HepG2 (cell line): ENCODE data around the gene EOLA1. TPM values are rescaled to one million over a fixed set of nuclear protein-coding genes. Genes with fewer than 3 reads are reported as not detected.

Experiments used
- ATAC-seq: fragments of 200-7000 bp; cut with Tn5 transposase; 3 replicates; pipeline ENCODE4 v1.9.1; 2020; ENCODE audit warnings: mild to moderate bottlenecking, moderate library complexity
- BruUV-seq: library from RNA; stranded (reverse); fragments of 400-500 nt; replicated peaks from 2 replicates; lab custom pipeline; 2021; lab: Mats Ljungman, UMichigan
- CTCF ChIA-PET: fragments of 300-600 bp; formaldehyde crosslinking; extraction: SDS; loops from one replicate; lab custom pipeline; 2021; ENCODE audit warnings: low total read pairs, inconsistent platforms, low intra/inter-chr PET ratio; lab: Yijun Ruan, JAX
- POLR2A ChIA-PET: fragments of 350-600 bp; sonication (Branson Sonifier 250); formaldehyde crosslinking; loops from one replicate; lab custom pipeline; 2020; ENCODE audit warnings: antibody characterized with exemption, inconsistent platforms; lab: Yijun Ruan, JAX
- DNase-seq: peaks from one replicate; pipeline ENCODE4 v3.0.0-alpha.2; 2015; ENCODE audit warnings: low spot score
- FAIRE-seq: peaks from 3 replicates; lab custom pipeline; 2011; peaks lifted over from hg19 to GRCh38; lab: Jason Lieb, UNC
- H2AFZ ChIP-seq: one replicate; pipeline ENCODE4 v1.6.1; 2011; ENCODE audit warnings: low read length, inconsistent platforms
- H3K27ac ChIP-seq: fragments of 300-600 bp; 3 replicates; pipeline ENCODE4 v1.8.0; 2011; ENCODE audit warnings: mixed run types, mild to moderate bottlenecking, mixed read lengths, low read length, inconsistent platforms; ENCODE audit not compliant: insufficient read depth; ENCODE audit errors: extremely low read length
- H3K27me3 ChIP-seq, 2 experiments: fragments of 200-600 bp in 1 of 2; 2 replicates in 1 of 2; 3 replicates in 1 of 2; pipeline versions ENCODE4 v1.6.0 to v1.8.0; 2011; ENCODE audit warnings: low read length in 2 of 2, mild to moderate bottlenecking in 2 of 2, moderate library complexity in 2 of 2, inconsistent platforms in 1 of 2; ENCODE audit not compliant: insufficient read depth in 2 of 2, control insufficient read depth in 1 of 2
- H3K36me3 ChIP-seq, 2 experiments: fragments of 200-600 bp in 1 of 2; replicated peaks in 1 of 2; 2 replicates in 1 of 2; 3 replicates in 1 of 2; pipeline versions ENCODE4 v1.5.1 to v1.8.0; 2011; ENCODE audit warnings: low read length in 2 of 2, inconsistent platforms in 1 of 2; ENCODE audit not compliant: insufficient read depth in 2 of 2, control insufficient read depth in 1 of 2
- H3K4me1 ChIP-seq: 2 replicates; pipeline ENCODE4 v1.5.1; 2012; ENCODE audit warnings: low read length, inconsistent platforms; ENCODE audit not compliant: insufficient read depth
- H3K4me2 ChIP-seq: 2 replicates; pipeline ENCODE4 v1.6.0; 2011; ENCODE audit warnings: low read depth, low read length, inconsistent platforms
- H3K4me3 ChIP-seq, 3 experiments: fragments of 200-600 bp in 1 of 3; sonication (generic), shearing (Covaris generic) in 1 of 3; replicated peaks in 1 of 3; 2 replicates each; pipeline ENCODE4 v1.5.1; 2011 to 2016; ENCODE audit warnings: low read length in 3 of 3, inconsistent platforms in 2 of 3, low read depth in 2 of 3, mild to moderate bottlenecking in 2 of 3, control low read depth in 1 of 3, mixed read lengths in 1 of 3; ENCODE audit not compliant: insufficient read depth in 1 of 3
- H3K79me2 ChIP-seq: one replicate; pipeline ENCODE4 v1.6.1; 2011; ENCODE audit warnings: low read length, inconsistent platforms; ENCODE audit not compliant: insufficient read depth
- H3K9ac ChIP-seq: 2 replicates; pipeline ENCODE4 v1.6.0; 2011; ENCODE audit warnings: mild to moderate bottlenecking, low read depth, low read length, inconsistent platforms; ENCODE audit not compliant: insufficient read depth
- H3K9me3 ChIP-seq: 2 replicates; pipeline ENCODE4 v1.5.1; 2012; ENCODE audit warnings: mild to moderate bottlenecking, low read length
- H4K20me1 ChIP-seq: 2 replicates; pipeline ENCODE4 v1.6.0; 2011; ENCODE audit warnings: inconsistent platforms, mild to moderate bottlenecking, low read length, moderate library complexity; ENCODE audit not compliant: insufficient read depth
- NR2F6 ChIP-seq, 2 experiments: IDR thresholded peaks; 2 replicates each; pipeline ENCODE4 v1.6.1; 2016; ENCODE audit warnings: antibody characterized with exemption in 1 of 2, mild to moderate bottlenecking in 1 of 2
- RAD51 ChIP-seq: fragments of 450-650 bp; IDR thresholded peaks from 2 replicates; pipeline ENCODE4 v1.6.1; 2016; ENCODE audit warnings: borderline replicate concordance
- RARA ChIP-seq: IDR thresholded peaks from 2 replicates; pipeline ENCODE4 v1.6.1; 2016; ENCODE audit warnings: missing genetic modification reagents, missing compliant biosample characterization
- REST ChIP-seq, 2 experiments: IDR thresholded peaks; 2 replicates each; pipeline ENCODE4 v1.6.1; 2011 to 2012; ENCODE audit warnings: low read length in 2 of 2, borderline replicate concordance in 1 of 2, low read depth in 1 of 2, mild to moderate bottlenecking in 1 of 2, moderate library complexity in 1 of 2
- STAG1 ChIP-seq: sonication (generic); formaldehyde crosslinking; IDR thresholded peaks from 2 replicates; pipeline ENCODE4 v1.4.0; 2020; ENCODE audit warnings: missing genetic modification reagents
- WGBS: methylation state at CpG from one replicate; pipeline ENCODE4 v1.1.6; 2017; ENCODE audit warnings: low lambda C conversion rate; 5-methylcytosine and 5-hydroxymethylcytosine counted together
- in situ Hi-C: cut with HindIII; loops from 2 replicates; pipeline ENCODE4 v1.10.0; 2017; ENCODE audit warnings: low pct_unique_long_range_greater_than_20kb; ENCODE audit not compliant: extremely low pct_ligation_motif_present
- intact Hi-C: fragments of 100-400 bp; cut with micrococcal nuclease; formaldehyde crosslinking; loops from one replicate; pipeline ENCODE4 v1.10.0; 2022; ENCODE audit not compliant: unreplicated experiment
- polyA plus RNA-seq, 8 experiments: library from polyadenylated mRNA; depleted of rRNA in 3 of 8; stranded (reverse) in 7 of 8; unstranded in 1 of 8; fragments of >200 nt; fragmentation: Illumina TruSeq in 4 of 8; extraction: Trizol in 4 of 8; gene quantifications; 2 replicates each; pipeline versions ENCODE4 v1.2.1 to v1.2.3, GENCODE V29; 2011 to 2016; ENCODE audit warnings: low read depth in 4 of 8, missing spikeins in 1 of 8, mixed read lengths in 1 of 8; ENCODE audit not compliant: insufficient read depth in 1 of 8
- total RNA-seq, 5 experiments: library from RNA; depleted of rRNA; stranded (reverse); fragments of >200 nt; fragmentation: Illumina TruSeq; extraction: Trizol; gene quantifications; 2 replicates each; pipeline ENCODE4 v1.2.3, GENCODE V29; 2016; ENCODE audit warnings: low read depth in 1 of 5
- TF ChIP-seq, protein P1 (sequence below): sonication (generic); formaldehyde crosslinking; IDR thresholded peaks from 2 replicates; pipeline ENCODE4 v1.8.1; 2023; ENCODE audit warnings: mild to moderate bottlenecking, inconsistent platforms, moderate library complexity, missing genetic modification reagents, borderline replicate concordance

Gene EOLA1
- total and polyA plus RNA-seq, 2 of the 13 experiments (the other 11 are each of a cell fraction or from before 2014, with no cell fraction given), result 6.5 to 9.6 TPM

DNA sequence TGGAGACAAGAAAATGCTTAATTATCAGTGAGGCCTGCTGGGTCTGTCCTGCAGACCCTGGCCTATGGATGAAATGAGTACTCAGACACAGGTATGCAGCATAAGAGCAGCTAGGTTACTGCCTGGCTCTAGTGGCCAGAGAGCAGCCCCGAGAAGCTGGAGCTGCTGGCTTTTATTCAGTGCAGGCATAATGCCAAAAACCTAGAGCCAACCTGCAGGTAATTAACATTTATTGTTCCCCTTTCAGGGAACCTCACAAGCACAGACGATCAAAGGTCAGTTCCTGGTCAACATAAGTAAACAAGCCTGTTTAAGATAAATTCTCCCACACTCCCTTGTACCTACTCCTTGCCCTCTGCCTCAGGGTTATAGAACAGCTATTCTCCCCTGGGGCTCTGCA is 49.0 kb upstream of the EOLA1 start (continued):
- TF ChIP-seq REST (IDR thresholded peaks at IDR 0.05; ENCODE audit: borderline replicate concordance in 1 of 2, low read depth in 1 of 2, low read length in 2 of 2) (no peak), RARA (peak; percentile 58), RAD51 (no peak), NR2F6 (IDR thresholded peaks at IDR 0.05) (0 out of 2 replicates have a peak, but pooled peaks have one; percentile 14), NR2F6 (CRISPR knock-in tag; IDR thresholded peaks at IDR 0.05) (no peak)

GRCh38 chrX:149493567-149494562 is 46.9 kb upstream of the EOLA1 start:
- POLR2A ChIA-PET, result interaction anchor here (1.6 kb wide), 1 partner anchor 11 kb away, joined by 4 read pairs; the partner anchor contains the start of gene IDS
- DNase-seq (no peak), FAIRE-seq (no peak)
- CTCF ChIA-PET, result no interaction called here
- no peaks in the 10 kb centered on the region for H3K27me3 ChIP-seq
- H3K4me1 ChIP-seq, result peaks cover 48% of the 10 kb centered on the region
- no peak overlapping the region for H3K9ac ChIP-seq
- no peaks in the 10 kb centered on the region for H4K20me1 ChIP-seq
- no peaks in the 10 kb centered on the region for H3K9me3 ChIP-seq
- no peak overlapping the region for H2AFZ ChIP-seq
- H3K36me3 ChIP-seq, result peaks cover 0 to 2% of the 10 kb centered on the region in 2 experiments; a peak in 1 of 5 replicates
- intact Hi-C loops, result no loop called here
- TF ChIP-seq, protein P1, sequence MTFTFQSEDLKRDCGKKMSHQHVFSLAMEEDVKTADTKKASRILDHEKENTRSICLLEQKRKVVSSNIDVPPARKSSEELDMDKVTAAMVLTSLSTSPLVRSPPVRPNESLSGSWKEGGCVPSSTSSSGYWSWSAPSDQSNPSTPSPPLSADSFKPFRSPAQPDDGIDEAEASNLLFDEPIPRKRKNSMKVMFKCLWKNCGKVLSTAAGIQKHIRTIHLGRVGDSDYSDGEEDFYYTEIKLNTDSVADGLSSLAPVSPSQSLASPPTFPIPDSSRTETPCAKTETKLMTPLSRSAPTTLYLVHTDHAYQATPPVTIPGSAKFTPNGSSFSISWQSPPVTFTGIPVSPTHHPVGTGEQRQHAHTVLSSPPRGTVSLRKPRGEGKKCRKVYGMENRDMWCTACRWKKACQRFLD (CRISPR knock-in tag), result no peak
- peak; percentile 23; the same call in 1 of the 2 replicates for TF ChIP-seq STAG1 (CRISPR knock-in tag)
- TF ChIP-seq, all 625 proteins: peak for 1
- Histone ChIP-seq H3K4me3 (no peak overlapping the region), H3K4me2 (no peak overlapping the region), H3K27ac (no peak overlapping the region), H3K79me2 (no peaks in the 10 kb centered on the region)
- 87% methylated on average over 6 of the region's 13 CpGs for WGBS
- ATAC-seq, result peak; percentile 74
- in situ Hi-C loops, result no loop called here
- BruUV-seq, result no TSS peak
